ENCODE data around the gene CLEC16A.
"Not testable (repeated sequence)": the region's sequence is repeated elsewhere in the genome, so short reads cannot be mapped to it uniquely, and the experiment has no call there.

The CLEC16A gene

DNA sequence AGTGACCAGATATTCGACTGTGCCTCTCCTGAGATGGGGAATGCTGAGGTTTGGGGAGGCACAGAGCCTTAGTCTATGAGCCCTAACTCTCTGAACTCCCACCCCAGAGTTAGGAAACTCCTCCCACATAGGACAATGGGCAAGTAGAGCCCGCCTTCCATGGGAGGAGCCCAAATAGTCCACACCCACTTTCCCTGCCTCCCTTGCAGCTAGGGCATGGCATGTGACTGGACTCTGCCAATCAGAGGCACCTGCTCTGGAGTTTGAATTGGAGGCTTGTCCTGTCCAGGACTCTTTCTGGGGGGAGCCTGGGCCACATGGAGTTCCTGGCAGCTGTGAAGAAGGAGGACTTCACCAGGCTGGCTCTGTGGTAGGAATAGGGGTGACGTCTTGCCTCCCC lies 263.3 kb downstream of the CLEC16A start:
- no peak for DNase-seq

DNA sequence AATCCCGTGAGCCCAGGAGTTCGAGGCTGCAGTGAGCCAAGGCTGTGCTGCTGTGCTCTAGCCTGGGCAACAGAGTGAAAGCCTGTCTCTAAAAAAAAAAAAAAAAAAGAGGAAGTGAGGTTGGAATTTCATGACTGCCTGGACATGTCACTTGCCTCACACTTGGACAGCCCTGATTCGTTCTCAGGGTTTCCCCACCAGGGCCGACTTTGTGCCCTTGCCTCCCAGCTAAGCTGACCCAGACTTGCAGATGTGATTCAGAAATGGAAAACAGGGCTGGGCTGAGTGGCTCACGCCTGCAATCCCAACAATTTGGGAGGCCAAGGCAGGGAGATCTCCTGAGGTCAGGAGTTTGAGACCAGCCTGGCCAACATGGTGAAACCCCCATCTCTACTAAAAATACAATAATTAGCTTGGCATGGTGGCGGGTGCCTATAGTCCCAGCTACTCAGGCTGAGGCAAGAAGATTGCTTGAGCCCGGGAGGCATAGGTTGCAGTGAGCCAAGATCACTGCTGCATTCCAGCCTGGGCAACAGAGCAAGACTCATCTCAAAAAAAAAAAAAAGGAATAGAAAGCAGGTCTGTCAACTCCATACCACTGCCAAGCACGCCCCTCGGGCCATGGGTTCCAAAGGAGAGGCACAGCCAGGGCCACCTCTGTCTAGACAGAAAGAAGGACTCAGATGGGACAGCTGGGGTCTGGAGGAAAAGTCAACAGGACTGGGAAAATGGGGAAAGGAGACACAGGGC lies 264.7 kb downstream of the CLEC16A start:
- peak; percentile 27 for DNase-seq

DNA sequence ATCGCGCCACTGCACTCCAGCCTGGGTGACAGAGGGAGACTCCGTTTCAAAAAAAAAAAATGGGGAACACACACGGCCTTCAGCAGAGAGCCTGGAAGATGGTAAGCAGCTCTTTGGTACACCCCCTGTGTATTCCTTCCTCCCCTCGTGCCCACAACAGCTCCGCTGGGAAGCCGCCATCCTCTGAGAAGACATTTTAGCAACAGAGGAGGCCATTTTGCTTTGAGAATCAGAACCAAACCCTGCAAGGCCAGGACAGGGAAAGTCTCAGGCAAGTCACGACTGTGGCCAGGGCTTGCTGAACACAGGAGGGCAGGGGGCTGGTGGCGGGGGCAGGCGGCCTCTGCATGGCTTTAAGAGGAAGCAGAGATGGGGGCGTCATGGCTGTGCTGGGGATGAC lies 265.9 kb downstream of the CLEC16A start:
- DNase-seq, result no peak

DNA sequence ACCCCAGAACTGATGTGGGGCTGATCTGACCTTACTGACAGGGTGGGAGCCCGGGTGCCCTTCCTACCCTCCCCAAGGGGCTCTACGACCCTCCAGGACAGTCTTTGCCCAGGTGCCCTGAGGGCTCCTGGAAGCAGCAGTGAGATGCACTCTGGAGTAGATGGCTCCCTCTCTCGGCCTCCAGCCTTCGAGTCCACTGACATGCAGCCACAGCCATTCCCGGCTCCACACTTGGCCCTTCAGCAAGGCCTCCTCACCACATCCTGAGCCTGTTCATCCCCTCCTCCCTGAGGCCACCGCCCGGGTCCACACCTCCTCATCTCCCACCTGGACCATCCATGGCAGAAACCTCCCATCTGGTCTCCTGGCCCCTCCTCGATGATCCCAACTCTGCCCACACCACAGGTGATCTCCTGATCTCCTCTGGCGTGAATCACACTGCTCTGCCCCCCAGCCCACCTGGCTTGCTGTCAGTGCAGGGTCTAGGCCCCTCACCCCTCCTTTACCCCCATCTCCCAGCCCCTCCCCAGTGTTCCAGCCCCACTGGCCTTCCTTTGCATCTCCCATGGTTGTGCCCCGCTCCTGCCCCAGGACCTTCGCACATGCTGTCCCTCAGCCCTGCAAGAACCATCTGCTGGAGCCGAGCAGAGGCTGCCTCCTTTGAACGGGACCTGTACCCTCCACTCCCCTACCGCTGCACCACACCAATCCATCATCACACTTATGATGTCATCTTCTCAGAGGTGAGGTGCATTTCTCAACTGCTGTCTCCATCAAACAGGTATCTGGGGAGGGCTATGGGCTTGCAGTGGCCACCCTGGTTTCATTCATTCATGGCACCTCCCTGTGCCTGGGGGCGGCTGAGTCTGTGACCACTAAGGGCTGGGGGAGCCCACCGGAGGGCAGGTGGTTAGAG lies 267.0 kb downstream of the CLEC16A start:
- DNase-seq, result no peak

DNA sequence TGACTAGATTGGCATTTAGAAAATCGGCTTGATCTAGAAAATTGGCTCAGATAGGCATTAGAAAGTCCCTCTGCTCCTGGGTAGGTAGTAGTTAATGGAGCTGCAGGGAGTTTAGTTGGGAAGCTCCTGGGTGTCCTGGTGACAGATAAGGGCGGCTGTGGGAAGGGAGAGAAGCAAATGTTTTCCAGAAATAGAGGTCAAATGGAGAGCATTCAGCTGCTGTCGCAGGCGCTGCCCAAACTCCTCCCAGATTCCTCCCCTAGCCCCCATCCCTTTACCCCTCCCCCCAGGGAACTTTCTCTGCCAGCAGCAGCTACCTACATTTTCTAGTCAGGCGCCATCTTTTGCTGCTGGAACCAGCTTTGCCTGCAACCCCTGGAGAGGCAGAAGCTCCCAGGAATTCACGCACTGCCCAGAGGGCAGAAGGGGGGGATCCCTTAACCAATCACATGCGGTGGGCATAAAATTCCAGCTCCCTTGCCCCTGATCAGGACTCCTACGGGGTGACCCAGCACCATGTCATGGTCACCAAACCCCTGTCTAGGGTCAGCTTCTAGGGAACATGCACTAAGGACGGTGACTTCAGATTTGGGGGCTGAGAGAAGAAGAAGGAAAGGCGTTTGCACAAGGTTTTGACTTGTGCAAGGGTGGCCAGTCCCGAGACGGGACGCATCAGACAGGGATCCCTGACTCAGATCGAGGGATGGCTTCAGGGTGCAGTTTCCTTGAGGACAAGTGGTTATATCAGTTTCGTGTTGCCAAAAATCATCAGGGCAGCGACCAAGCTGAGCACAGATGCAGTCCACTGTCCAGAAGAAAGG lies 267.8 kb downstream of the CLEC16A start:
- DNase-seq, result no peak

DNA sequence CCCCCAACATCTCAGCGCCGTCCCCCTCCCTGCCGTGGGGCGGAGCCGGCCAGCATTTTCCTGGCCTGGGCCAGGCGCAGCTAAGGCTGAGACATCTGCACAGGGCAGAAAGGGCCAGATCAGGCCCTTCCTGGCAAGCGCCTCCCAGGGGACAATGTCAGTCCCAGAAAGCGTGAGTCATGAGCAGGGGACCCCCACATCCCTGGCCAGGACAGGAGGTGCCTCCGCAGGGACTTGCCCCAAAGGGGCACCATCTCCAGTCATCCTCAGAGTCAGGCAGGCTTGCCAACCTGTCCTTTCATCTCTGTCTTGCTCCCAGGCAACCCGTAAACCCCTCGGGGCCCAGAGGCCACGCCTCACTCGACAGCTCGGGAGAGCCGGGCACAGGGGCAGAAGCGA lies 268.4 kb downstream of the CLEC16A start:
- DNase-seq, result no peak

DNA sequence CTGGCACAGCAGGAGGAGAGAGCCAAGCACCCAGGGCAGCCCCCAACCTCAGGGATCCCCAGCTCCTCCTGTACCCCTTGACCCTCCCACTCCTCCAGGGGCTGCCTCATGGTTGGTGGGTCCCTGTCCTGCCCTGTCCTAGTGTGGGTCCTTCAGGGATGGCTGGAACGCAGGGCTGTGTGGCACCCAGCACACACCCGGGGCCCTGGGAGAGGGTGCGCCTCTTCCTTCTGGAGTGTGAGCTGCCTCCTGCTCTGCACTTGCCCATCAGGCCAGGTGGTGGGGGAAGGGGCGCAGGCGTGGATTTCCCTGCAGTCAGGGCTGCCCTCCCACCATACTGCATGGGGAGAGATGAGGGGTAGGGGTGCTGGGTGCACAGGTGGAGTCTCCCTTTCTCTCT lies 269.0 kb downstream of the CLEC16A start:
- DNase-seq, result no peak

DNA sequence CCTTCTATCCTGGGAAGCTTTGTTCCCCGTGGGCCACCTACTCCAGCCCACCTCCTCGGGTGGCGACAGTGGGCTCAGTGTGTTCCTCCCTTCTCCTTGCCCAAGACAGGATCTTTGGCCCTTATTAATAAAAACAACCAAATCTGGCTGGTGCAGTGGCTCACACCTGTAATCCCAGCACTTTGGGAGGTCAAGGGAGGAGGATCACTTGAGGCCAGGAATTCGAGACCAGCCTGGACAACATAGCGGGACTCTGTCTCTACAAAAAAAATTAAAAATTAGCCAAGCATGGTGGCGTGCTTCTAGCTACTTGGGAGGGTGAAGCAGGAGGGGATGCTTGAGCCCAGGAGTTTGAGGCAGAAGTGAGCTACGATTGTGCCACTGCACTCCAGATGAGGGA lies 269.4 kb downstream of the CLEC16A start:
- DNase-seq, result no peak

DNA sequence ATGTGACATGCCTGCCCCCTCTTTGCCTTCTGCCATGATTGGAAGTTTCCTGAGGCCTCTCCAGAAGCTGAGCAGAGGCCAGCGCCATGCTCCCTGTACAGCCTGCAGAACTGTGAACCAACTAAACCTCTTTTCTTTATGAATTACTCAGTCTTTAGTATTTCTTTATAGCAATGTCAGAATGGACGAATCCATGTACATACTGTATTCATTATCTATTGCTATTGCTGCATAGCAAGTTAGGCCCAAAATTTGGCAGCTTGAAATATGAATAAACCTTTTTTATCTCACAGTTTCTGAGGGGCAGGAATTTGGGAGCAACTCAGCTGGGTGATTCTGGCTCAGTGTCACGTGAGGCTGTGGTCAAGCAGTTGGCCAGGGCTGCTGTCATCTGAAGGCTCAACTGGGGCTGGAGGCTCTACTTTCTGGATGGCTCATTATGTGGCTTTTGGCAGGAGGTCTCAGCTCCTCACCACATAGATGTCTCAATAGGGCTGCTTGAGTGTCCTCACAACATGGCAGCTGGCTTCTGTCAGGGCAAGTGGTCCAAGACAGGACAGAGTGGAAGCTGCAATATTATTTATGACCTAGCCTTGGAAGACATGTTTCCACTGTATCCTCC lies 271.7 kb downstream of the CLEC16A start:
- no peak for DNase-seq

DNA sequence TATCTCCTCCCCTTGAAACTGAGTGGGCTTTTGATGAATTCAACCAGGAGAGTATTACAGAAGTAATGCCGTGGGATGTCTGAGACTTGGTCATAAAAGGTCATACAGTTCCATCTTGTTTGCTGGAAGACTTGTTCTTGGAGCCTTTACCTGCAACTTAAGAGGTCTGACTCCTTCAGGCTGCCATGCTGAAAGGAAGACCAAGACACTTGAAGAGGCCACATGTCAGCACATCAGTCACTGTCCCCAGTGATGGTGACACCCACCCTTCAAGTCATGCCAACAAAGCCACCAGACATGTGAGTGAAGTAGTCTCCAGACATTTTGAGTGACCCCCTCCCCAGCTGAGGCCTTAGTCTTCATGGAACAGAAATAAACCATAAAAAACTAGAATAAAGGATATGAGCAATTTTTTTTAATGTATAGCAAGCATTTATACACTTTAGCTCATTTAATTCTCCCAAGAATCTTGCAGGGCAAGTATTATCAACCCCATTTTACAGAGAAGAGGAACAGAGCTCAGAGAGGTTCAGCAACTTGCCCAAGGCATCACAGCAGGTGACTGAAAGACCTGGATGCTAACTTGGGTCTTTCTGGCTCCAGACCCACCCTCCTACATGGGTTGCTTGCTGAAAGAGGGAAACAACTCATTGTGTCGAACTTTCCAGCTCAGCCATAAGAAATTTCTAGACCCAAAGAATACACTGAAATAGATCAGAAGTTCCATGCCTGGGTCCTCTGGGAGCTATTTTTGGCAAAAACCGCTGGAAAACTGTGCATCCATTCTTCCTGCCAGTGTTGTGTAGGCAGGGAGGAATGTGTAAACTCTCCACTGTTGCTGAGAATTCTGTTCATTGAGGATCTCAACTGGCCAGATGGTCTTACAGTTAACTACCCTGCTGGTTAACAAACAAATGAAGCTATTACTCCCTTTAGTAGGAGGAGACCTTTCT lies 273.6 kb downstream of the CLEC16A start:
- DNase-seq, result no peak

DNA sequence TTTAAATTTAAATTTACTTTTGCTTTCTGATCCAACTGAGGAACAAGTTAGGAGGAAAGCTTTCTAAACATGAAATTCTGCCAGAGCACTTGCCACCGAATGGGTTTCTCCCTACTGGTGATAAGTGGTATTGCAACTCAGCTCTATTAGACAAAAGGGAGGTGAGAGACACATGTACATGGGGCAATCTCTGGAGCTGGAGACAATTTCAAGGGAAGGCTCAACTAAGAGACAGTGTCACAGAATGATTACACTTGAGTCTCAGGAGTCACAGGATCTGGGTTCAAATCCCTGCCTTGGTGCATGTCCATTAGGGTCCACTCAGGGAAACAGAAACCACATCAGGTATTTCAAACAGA lies 274.2 kb downstream of the CLEC16A start:
- DNase-seq, result no peak

DNA sequence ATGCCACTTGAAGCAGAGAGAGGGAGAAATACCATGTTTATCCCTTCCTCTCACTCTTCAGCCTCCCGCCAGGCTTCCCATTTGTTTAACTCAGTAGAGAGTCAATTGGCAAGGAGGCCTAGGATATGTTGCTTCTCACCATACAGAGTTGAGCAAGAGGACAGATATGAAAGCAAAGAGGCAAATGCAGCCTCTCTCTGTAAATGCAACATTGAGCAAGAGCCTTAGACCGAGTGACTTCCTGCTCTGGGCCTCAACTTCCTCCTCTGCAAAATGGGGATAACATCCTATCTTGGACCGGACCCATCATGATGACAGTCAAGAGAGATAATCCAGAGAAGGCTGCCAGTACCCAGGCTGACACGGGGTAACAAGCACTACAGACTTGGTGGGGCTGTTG lies 274.8 kb downstream of the CLEC16A start:
- DNase-seq, result no peak

DNA sequence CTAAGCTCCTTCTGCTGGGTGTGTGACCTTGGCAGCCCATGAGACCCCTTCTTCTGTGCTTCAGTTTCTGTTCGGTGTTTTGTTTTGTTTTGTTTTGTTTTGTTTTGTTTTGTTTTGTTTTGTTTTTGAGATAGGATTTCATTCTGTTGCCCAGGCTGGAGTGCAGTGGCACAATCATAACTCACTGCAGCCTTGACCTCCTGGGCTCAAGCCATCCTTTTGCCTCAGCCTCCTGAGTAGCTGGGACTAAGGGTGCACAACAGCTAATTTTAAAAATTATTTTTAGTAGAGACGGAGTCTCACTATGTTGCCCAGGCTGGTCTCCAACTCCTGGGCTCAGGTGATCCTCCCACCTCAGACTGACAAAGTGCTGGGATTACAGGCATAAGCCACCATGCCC lies 276.1 kb downstream of the CLEC16A start:
- not testable (repeated sequence) for DNase-seq

DNA sequence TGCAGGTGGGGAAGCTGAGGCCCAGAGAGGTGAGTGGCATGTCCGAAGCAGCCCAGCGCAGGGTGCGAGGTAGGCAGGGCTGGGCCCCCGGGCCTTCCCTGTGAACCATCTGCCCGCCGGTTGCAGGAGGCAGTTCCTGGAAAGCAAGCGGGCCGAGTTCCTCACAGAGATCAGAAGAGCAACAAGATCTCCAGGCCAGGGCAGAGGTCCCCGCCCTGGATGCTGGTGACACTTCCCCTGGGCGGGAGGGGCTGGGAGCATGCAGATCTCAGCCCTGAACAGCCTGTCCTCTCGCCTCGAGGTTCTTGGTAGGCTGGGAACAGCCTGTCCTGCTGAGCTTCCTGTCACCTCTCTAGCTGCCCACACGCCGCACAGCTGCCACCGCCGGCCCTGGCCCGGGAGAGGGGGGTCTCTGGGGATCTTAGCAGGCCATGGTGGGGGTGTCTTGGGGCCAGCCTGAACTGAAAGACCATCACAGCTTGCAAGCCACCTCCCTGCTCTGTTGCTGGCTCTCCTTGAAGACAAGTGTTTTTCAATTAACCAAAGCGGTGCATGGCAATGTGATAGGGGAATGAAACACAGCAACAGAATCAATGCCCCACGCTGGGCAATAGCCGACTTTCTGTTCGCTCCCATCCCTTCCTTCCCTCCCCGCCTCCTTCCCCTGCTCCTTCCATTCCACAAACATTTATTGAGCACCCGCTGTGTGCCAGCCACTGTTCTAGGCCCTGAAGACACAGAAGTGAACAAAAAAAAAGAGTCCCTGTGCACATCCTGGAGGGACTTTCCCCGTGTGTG lies 279.9 kb downstream of the CLEC16A start:
- no peak for DNase-seq

DNA sequence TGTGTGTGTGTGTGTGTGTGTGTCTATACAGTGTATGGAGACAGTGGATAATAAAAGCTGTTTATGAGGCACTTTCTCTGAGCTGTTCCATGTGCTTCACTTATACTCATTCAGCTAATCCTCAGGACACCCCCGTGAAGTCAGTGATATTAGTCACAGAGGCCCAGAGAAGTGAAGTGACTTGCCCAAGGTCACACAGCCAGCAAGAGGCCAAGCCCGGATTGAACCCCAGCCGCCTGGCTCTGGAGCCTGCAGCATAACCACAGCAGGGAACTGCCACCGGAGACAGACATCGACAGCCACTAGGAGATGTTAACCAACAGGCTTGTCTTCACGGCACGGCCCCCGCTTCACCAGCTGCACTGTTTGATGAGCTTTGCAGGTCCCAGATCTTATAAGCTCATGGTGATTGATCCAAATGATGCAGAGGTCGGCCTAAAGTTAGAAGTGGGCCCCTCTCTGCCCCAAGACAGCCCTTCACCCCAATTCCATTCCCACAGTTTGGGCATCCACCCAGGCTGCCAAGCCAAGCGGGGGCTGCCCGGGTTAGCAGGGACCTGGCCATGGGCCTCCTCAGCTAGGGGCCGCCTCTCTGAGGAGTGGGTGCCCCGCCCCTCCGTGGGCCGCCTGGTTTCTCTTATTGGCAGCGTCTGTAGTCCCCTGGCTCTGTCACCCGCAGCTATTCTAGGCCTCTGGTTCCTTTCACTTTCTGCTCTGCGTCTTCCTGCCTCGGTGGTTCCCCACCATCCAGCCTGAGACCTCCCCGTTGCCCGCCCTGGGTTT lies 280.7 kb downstream of the CLEC16A start:
- DNase-seq, result no peak

DNA sequence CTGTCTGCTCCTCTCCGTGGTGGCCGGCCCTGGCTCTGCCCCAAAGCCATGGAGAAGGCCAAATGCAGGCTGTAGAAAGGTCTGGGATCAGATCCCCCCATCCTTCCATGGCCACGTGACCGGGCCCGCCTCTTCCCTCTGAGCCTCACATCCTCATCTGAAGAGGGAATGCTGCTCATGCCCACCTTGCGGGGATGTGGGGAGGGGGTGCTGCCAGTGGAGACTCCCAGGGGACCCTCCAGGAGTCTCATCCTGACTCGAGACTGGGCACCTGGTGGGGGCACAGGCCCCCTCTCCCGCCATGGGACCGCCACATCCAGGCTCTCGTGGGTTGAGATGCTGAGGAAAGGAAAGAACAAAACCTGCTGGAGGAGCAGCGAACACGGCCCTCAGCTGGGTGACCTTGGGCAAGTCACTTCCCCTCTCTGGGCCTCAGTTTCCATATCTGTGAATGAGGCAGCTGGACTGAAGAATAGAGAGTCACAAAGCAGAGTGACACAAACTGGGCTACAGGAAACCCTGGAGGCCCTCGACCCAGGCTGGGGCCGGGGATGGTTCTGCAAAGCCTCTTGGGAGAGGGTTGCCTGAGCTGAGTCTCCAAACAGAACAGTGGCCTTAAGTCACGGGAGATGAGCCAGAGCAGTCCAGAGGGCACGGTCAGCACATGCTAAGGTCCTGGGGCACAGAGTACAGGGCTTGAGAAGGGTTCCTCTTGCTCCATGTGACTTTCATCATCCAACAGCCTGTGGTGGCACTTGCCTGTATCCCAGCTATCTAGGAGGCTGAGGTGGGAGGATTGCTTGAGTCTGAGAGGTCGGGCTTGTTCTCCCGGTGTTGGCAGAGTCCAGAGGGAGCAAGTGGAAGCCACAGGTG lies 281.5 kb downstream of the CLEC16A start:
- DNase-seq, result no peak

DNA sequence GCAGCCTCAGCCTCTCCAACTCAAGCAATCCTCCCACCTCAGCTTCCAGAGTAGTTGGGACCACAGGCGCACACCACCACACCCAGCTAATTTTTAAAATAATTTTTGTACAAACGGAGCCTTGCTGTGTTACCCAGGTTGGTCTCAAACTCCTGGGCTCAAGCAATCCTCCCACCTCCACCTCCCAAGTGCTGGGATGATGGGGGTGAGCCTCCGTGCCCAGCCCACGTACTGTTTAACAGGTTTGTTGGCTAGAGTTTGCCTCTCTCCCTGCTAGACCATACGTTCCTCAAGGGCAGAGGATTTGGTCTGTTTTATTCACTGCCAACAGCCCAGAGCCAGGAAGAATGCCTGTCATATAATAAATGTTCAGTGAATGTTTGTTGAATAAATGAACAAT lies 285.1 kb downstream of the CLEC16A start:
- no peak for DNase-seq

DNA sequence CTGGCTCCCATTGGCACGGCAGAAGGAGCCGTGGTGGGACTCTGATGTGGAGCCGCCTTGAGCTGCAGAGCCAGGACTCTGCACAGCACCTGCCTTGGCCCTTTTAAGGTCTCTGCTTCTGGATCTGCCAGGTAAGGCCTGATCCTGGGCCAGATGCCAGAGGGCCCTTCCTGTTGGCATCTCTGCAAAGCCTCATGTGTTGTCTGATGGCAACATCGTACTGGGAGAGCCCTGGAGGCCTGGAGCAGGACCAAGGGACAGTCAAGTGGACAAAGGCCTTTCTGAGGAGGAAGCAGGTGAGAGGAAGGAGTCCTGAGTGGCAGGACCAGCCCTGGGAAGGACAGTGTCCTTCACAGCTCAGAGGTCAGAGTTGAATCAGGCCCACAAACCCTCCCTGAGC lies 285.5 kb downstream of the CLEC16A start:
- DNase-seq, result no peak

DNA sequence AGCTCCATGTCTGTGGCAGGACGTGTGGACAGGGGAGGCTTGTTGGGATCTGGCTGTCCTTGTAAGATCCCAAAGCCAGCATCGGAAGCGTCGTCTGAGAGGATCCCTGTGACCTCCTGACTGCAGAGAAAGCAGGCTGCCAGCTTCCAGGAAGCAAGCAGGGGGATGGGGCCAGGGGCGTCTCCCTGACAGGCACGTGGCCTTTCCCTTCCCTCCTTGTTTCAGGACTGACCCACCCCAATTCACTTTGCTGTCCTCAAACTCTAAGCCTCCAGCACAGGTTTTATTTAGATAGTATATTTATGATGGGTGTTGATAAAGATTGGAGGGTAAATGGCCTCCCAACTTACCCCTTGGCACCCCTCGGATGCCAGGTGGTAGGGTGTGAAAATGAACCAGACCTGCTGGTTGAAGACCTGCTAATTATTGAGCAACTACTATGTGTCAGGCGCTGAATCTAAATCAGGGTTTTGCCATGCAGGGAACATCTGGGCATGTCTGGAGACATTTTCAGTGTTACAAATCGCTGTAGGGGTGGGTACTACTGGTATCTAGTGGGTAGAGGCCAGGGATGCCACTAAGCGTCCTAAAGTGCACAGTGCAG lies 287.1 kb downstream of the CLEC16A start:
- DNase-seq, result no peak
